DOHH2 (cell line): ENCODE measurements around the gene SNX20.

Experiments used
- H3F3A ChIP-seq: fragments of 200-600 bp; sonication (generic), shearing (Covaris generic); 2 replicates; pipeline ENCODE4 v1.6.0; 2016; ENCODE audit warnings: antibody characterized with exemption, mild to moderate bottlenecking; ENCODE audit not compliant: control insufficient read depth, insufficient read depth
- H3K27ac ChIP-seq: fragments of 200-600 bp; sonication (generic); 2 replicates; pipeline ENCODE4 v1.5.1; 2014; ENCODE audit warnings: low read depth, mild to moderate bottlenecking, low read length, moderate library complexity
- H3K27me3 ChIP-seq: fragments of 200-600 bp; sonication (generic); 2 replicates; pipeline ENCODE4 v1.6.1; 2014; ENCODE audit warnings: mild to moderate bottlenecking, low read length, mixed read lengths; ENCODE audit not compliant: control insufficient read depth
- H3K36me3 ChIP-seq: fragments of 200-600 bp; sonication (generic); 2 replicates; pipeline ENCODE4 v1.6.1; 2014; ENCODE audit warnings: mild to moderate bottlenecking, low read length, moderate library complexity, mixed read lengths; ENCODE audit not compliant: control insufficient read depth
- H3K4me1 ChIP-seq: fragments of 200-600 bp; sonication (generic); 2 replicates; pipeline ENCODE4 v1.6.1; 2014; ENCODE audit warnings: mild to moderate bottlenecking, low read length, mixed read lengths; ENCODE audit not compliant: control insufficient read depth
- H3K4me2 ChIP-seq: fragments of 200-600 bp; sonication (generic); 2 replicates; pipeline ENCODE4 v1.6.0; 2014; ENCODE audit warnings: mild to moderate bottlenecking, low read length, moderate library complexity
- H3K4me3 ChIP-seq: fragments of 200-600 bp; sonication (generic); 2 replicates; pipeline ENCODE4 v1.5.1; 2014; ENCODE audit warnings: mild to moderate bottlenecking, low read length, mixed read lengths
- H3K79me2 ChIP-seq: fragments of 200-600 bp; sonication (generic); 2 replicates; pipeline ENCODE4 v1.6.1; 2014; ENCODE audit warnings: mild to moderate bottlenecking, low read length, mixed read lengths; ENCODE audit not compliant: control insufficient read depth
- H3K9me2 ChIP-seq: fragments of 200-600 bp; sonication (generic); replicated peaks from 2 replicates; pipeline ENCODE4 v1.6.1; 2014; ENCODE audit warnings: mild to moderate bottlenecking, low read length, mixed read lengths; ENCODE audit not compliant: control insufficient read depth
- H3K9me3 ChIP-seq: fragments of 200-600 bp; sonication (generic); 2 replicates; pipeline ENCODE4 v1.6.1; 2014; ENCODE audit warnings: antibody characterized with exemption, low read length, mixed read lengths; ENCODE audit not compliant: control insufficient read depth, insufficient read depth
- H4K20me1 ChIP-seq: fragments of 200-600 bp; sonication (generic); 2 replicates; pipeline ENCODE4 v1.6.0; 2014; ENCODE audit warnings: low read depth, mild to moderate bottlenecking, antibody characterized with exemption, low read length, moderate library complexity; ENCODE audit not compliant: control insufficient read depth, insufficient read depth
- EZH2phosphoT487 ChIP-seq: fragments of 200-600 bp; sonication (generic); IDR thresholded peaks from 2 replicates; pipeline ENCODE4 v1.6.1; 2017; ENCODE audit warnings: borderline replicate concordance, mild to moderate bottlenecking, antibody characterized with exemption, low read length, moderate library complexity, mixed read lengths
- TF ChIP-seq, protein P1 (sequence below): fragments of 200-600 bp; sonication (generic); IDR thresholded peaks from one replicate; pipeline ENCODE4 v1.5.1; 2014; ENCODE audit warnings: antibody characterized with exemption, mild to moderate bottlenecking, low read depth, low read length; ENCODE audit not compliant: poor library complexity, severe bottlenecking

SNX20 gene

DNA sequence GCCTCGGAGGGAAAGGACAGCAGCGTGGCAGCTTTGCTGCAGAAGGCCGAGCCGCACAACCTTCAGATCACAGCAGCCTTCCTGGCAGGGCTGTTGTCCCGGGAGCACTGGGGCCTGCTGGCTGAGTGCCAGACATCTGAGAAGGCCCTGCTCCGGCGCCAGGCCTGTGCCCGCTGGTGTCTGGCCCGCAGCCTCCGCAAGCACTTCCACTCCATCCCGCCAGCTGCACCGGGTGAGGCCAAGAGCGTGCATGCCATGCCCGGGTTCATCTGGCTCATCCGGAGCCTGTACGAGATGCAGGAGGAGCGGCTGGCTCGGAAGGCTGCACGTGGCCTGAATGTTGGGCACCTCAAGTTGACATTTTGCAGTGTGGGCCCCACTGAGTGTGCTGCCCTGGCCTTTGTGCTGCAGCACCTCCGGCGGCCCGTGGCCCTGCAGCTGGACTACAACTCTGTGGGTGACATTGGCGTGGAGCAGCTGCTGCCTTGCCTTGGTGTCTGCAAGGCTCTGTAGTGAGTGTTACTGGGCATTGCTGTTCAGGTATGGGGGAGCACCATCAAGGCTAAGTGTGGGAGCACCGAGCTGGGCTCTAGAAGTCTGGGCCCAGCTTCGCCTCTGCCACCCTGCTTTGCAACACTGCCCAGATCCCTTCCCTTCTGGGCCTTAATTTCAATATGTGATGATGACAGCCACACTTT, 30.9 kb upstream of the SNX20 start:
- H3K27me3 ChIP-seq: no peaks in the 10 kb centered on the region
- no peaks in the 10 kb centered on the region for H3K79me2 ChIP-seq
- no peaks in the 10 kb centered on the region for H3F3A ChIP-seq
- H3K4me2 ChIP-seq: no peak overlapping the region
- H3K4me1 ChIP-seq: no peaks in the 10 kb centered on the region
- no peaks in the 10 kb centered on the region for H3K36me3 ChIP-seq
- H3K27ac ChIP-seq: no peak overlapping the region
- no peaks in the 10 kb centered on the region for H3K9me2 ChIP-seq
- H4K20me1 ChIP-seq: no peaks in the 10 kb centered on the region
- no peak for TF ChIP-seq EZH2phosphoT487
- H3K4me3 ChIP-seq: no peak overlapping the region
- H3K9me3 ChIP-seq: no peaks in the 10 kb centered on the region

GRCh38 chr16:50711040-50711439, 29.9 kb upstream of the SNX20 start:
- TF ChIP-seq, protein P1, sequence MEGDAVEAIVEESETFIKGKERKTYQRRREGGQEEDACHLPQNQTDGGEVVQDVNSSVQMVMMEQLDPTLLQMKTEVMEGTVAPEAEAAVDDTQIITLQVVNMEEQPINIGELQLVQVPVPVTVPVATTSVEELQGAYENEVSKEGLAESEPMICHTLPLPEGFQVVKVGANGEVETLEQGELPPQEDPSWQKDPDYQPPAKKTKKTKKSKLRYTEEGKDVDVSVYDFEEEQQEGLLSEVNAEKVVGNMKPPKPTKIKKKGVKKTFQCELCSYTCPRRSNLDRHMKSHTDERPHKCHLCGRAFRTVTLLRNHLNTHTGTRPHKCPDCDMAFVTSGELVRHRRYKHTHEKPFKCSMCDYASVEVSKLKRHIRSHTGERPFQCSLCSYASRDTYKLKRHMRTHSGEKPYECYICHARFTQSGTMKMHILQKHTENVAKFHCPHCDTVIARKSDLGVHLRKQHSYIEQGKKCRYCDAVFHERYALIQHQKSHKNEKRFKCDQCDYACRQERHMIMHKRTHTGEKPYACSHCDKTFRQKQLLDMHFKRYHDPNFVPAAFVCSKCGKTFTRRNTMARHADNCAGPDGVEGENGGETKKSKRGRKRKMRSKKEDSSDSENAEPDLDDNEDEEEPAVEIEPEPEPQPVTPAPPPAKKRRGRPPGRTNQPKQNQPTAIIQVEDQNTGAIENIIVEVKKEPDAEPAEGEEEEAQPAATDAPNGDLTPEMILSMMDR: no peak
- no peak for TF ChIP-seq EZH2phosphoT487
- no peaks in the 10 kb centered on the region for H3F3A ChIP-seq
- H4K20me1 ChIP-seq: no peaks in the 10 kb centered on the region
- no peaks in the 10 kb centered on the region for H3K9me3 ChIP-seq
- no peaks in the 10 kb centered on the region for H3K4me1 ChIP-seq
- H3K36me3 ChIP-seq: no peaks in the 10 kb centered on the region
- H3K27me3 ChIP-seq: no peaks in the 10 kb centered on the region
- no peak overlapping the region for H3K4me2 ChIP-seq
- no peaks in the 10 kb centered on the region for H3K79me2 ChIP-seq
- no peak overlapping the region for H3K4me3 ChIP-seq
- H3K9me2 ChIP-seq: no peaks in the 10 kb centered on the region
- H3K27ac ChIP-seq: no peak overlapping the region

- TF ChIP-seq EZH2phosphoT487: no peak
- TF ChIP-seq, protein P1: no peak
- no peaks in the 10 kb centered on the region for H3K4me1 ChIP-seq
- no peak overlapping the region for H3K4me2 ChIP-seq
- H3F3A ChIP-seq: no peaks in the 10 kb centered on the region
- no peaks in the 10 kb centered on the region for H3K36me3 ChIP-seq
- H3K27ac ChIP-seq: no peak overlapping the region
- H3K4me3 ChIP-seq: no peak overlapping the region
- 0 out of 2 replicates have a peak, but pooled peaks cover 4% of the 10 kb centered on the region for H3K9me3 ChIP-seq
- H4K20me1 ChIP-seq: no peaks in the 10 kb centered on the region
- no peaks in the 10 kb centered on the region for H3K9me2 ChIP-seq
- no peaks in the 10 kb centered on the region for H3K79me2 ChIP-seq
- no peaks in the 10 kb centered on the region for H3K27me3 ChIP-seq
Observed at GRCh38 chr16:50709980-50710379, 28.9 kb upstream of the SNX20 start.

GRCh38 chr16:50709061-50709684, 28.1 kb upstream of the SNX20 start:
- Histone ChIP-seq H3K36me3 (no peaks in the 10 kb centered on the region), H3K27ac (no peak overlapping the region), H3K4me1 (no peaks in the 10 kb centered on the region), H4K20me1 (no peaks in the 10 kb centered on the region), H3K9me3 (peaks cover 10% of the 10 kb centered on the region; the same call in 1 of the 2 replicates), H3K9me2 (no peaks in the 10 kb centered on the region), H3K4me3 (no peak overlapping the region), H3K27me3 (no peaks in the 10 kb centered on the region), H3K79me2 (no peaks in the 10 kb centered on the region), H3K4me2 (no peak overlapping the region), H3F3A (no peaks in the 10 kb centered on the region)
- no peak for TF ChIP-seq EZH2phosphoT487
- TF ChIP-seq, protein P1: no peak
